Uterus (tissue), 4 donors: Measurements from ENCODE around the gene SH3GL2. TPM values are rescaled to one million over a fixed set of nuclear protein-coding genes. Genes with fewer than 3 reads are reported as not detected.

ENCODE experiments used
- DNase-seq, 2 donors: peaks; one replicate each; pipeline ENCODE4 v3.0.0-alpha.2; 2019 to 2020
- H3K27ac ChIP-seq, 2 donors: fragments of 200-600 bp; sonication (generic); 1 replicate in 1 of 2; 2 replicates in 1 of 2; pipeline ENCODE4 v1.5.1; 2016 to 2018
- H3K27me3 ChIP-seq, 2 donors: fragments of 200-600 bp; sonication (generic); one replicate each; pipeline ENCODE4 v1.5.1; 2018 to 2019; ENCODE audit warnings: control low read depth in 1 of 2
- H3K36me3 ChIP-seq, 2 donors: fragments of 200-600 bp; sonication (generic); one replicate each; pipeline ENCODE4 v1.5.1; 2019; ENCODE audit warnings: control low read depth in 1 of 2
- H3K4me1 ChIP-seq, 2 donors: fragments of 200-600 bp; sonication (generic); one replicate each; pipeline ENCODE4 v1.5.1; 2018 to 2019; ENCODE audit warnings: control low read depth in 1 of 2
- H3K4me3 ChIP-seq, 2 donors: fragments of 200-600 bp; sonication (generic); 1 replicate in 1 of 2; 2 replicates in 1 of 2; pipeline ENCODE4 v1.5.1; 2018 to 2019; ENCODE audit warnings: mild to moderate bottlenecking in 1 of 2
- H3K9me3 ChIP-seq, 2 donors: fragments of 200-600 bp; sonication (generic); one replicate each; pipeline ENCODE4 v1.5.1; 2019; ENCODE audit warnings: control low read depth in 1 of 2
- POLR2A ChIP-seq, 2 donors: fragments of 450-650 bp; IDR thresholded peaks; one replicate each; pipeline ENCODE4 v1.6.1; 2016; ENCODE audit warnings: antibody characterized with exemption in 2 of 2, mild to moderate bottlenecking in 1 of 2, moderate library complexity in 1 of 2
- intact Hi-C: fragments of 100-400 bp; cut with DNase I; formaldehyde crosslinking; loops from one replicate; pipeline ENCODE4 v1.15.1; 2023; ENCODE audit warnings: low total_unique reads
- total RNA-seq, 4 donors: library from RNA; depleted of rRNA in 3 of 4; stranded (reverse); fragments of >200 nt in 3 of 4; gene quantifications; one replicate each; pipeline versions ENCODE4 v1.1.0 to v1.2.4, GENCODE V29; 2014 to 2023
- TF ChIP-seq, protein P1 (sequence below), 4 experiments: fragments of 200-600 bp in 2 of 4; fragments of 450-650 bp in 2 of 4; sonication (generic) in 2 of 4; IDR thresholded peaks; one replicate each; pipeline ENCODE4 v1.5.1; 2016 to 2019; ENCODE audit warnings: antibody characterized with exemption in 4 of 4, mild to moderate bottlenecking in 2 of 4, moderate library complexity in 1 of 4
- donor health status: DM: yes; HTN: yes; CAD: no.

SH3GL2 gene
- total RNA-seq, 4 donors from 2014 or later: 2.4 to 7.0 (median 2.4) TPM; not detected in 1

DNA sequence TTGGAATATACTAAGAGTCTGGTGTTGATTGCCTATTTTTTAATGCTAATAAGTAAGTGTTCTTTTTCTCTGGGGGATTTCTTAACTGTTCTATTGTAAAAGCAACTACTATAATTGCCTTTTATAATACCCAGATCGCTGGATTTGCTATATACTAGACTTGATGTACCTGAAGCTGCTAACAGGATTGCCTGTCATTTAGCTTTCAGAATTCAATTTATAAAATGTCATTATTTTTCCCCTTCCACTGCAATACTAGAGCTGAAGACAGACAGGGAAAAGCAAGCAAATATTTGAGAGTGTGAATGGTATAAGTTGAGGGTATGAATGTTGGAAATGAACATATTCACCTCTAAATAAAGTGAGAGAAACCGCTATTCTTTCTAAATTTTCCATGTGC, 115.5 kb downstream of the SH3GL2 start:
- Histone ChIP-seq H3K9me3 (no peaks in the 10 kb centered on the region), H3K4me3 (no peak overlapping the region), H3K36me3 (no peaks in the 10 kb centered on the region), H3K4me1 (no peaks in the 10 kb centered on the region), H3K27ac (no peak overlapping the region), H3K27me3 (no peaks in the 10 kb centered on the region)
- intact Hi-C loops: no loop called here
- TF ChIP-seq, protein P1, sequence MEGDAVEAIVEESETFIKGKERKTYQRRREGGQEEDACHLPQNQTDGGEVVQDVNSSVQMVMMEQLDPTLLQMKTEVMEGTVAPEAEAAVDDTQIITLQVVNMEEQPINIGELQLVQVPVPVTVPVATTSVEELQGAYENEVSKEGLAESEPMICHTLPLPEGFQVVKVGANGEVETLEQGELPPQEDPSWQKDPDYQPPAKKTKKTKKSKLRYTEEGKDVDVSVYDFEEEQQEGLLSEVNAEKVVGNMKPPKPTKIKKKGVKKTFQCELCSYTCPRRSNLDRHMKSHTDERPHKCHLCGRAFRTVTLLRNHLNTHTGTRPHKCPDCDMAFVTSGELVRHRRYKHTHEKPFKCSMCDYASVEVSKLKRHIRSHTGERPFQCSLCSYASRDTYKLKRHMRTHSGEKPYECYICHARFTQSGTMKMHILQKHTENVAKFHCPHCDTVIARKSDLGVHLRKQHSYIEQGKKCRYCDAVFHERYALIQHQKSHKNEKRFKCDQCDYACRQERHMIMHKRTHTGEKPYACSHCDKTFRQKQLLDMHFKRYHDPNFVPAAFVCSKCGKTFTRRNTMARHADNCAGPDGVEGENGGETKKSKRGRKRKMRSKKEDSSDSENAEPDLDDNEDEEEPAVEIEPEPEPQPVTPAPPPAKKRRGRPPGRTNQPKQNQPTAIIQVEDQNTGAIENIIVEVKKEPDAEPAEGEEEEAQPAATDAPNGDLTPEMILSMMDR (IDR thresholded peaks at IDR 0.05): no peak
- TF ChIP-seq POLR2A (IDR thresholded peaks at IDR 0.05): no peak
- DNase-seq: no peak

DNA sequence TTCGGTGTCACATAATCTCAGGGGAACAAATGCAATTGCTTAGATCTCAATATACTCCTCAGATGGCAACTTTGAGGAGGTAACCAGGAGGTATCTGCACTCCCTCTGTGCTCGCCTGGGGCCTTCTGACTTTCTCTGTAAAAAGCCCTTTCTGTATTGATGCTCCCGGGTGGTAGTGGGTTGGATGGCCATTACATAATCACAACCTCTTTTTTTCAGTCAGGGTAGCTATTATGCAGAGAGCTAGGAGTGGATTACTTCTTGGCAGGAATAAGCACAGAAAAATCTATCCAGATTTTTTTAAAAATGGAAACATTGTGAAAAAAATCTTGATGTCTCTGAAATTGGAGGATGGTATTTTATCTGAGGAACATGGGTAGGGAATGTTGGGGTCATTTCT, 116.6 kb downstream of the SH3GL2 start:
- Histone ChIP-seq H3K4me1 (no peaks in the 10 kb centered on the region), H3K27ac (no peak overlapping the region), H3K4me3 (no peak overlapping the region), H3K27me3 (no peaks in the 10 kb centered on the region), H3K36me3 (no peaks in the 10 kb centered on the region), H3K9me3 (no peaks in the 10 kb centered on the region)
- TF ChIP-seq POLR2A (IDR thresholded peaks at IDR 0.05): no peak
- TF ChIP-seq, protein P1 (IDR thresholded peaks at IDR 0.05): no peak
- DNase-seq: no peak
- intact Hi-C loops: no loop called here

DNA sequence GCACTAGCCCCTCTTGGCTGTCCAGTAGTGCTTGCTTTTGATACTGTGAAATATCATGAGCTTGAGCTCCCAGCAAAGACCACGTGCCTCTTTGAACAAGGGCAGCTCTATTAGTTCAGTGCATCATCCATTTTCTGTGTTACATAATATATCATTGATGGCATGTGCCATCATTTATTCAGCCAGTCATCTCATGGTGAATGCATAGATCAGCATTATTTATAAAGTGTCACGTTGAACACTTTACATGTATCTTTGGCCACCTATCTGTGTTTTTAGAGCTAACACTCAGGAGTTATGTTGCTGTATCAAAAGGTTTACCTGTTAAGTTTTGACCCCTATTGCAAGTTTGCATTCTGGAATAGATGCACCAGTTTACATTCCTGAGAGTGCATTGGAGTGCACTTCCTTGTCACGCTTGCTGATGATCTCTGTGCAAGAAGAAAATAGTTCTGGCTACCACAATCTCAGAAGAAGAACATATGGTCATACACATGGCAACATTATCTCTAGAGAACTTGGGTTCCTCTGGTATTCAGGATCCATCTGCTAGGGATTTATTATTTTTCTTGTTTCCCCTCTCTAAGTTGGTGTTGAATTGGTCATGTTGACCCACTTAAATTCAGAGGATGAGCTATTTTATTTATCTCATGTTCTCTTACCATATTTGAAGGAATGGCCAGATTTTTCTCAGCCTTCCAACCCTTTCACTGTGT, 120.9 kb downstream of the SH3GL2 start:
- H3K4me3 ChIP-seq: no peak overlapping the region
- no peak overlapping the region for H3K27ac ChIP-seq
- no peaks in the 10 kb centered on the region for H3K27me3 ChIP-seq
- no peaks in the 10 kb centered on the region for H3K9me3 ChIP-seq
- no peak for DNase-seq
- no peaks in the 10 kb centered on the region for H3K4me1 ChIP-seq
- H3K36me3 ChIP-seq: no peaks in the 10 kb centered on the region
- intact Hi-C loops: no loop called here
- TF ChIP-seq POLR2A (IDR thresholded peaks at IDR 0.05): no peak

DNA sequence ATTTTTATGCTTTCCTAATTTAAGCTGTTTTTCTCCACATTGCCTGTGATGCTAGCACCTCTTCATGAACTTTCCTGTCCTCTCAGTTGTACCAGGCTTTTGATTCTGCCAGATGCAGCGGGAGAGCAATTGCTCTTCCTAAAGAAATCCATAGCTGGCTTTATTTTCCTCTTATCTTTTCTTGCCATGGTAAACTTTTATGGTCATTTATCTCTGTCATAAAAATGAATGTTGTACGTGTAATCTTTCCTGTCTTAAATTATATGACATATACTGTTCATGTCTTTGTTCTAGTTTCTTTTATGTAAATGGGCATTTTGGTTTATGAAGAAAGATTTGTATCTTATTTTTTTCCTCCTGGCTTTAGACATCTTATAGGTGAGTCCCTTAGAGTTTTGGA, 127.5 kb downstream of the SH3GL2 start:
- no peaks in the 10 kb centered on the region for H3K4me1 ChIP-seq
- H3K27me3 ChIP-seq: no peaks in the 10 kb centered on the region
- no peak overlapping the region for H3K27ac ChIP-seq
- intact Hi-C loops: no loop called here
- no peak for DNase-seq
- H3K36me3 ChIP-seq: no peaks in the 10 kb centered on the region
- H3K9me3 ChIP-seq: no peaks in the 10 kb centered on the region
- H3K4me3 ChIP-seq: no peak overlapping the region
- TF ChIP-seq, protein P1 (IDR thresholded peaks at IDR 0.05): no peak
- no peak for TF ChIP-seq POLR2A (IDR thresholded peaks at IDR 0.05)

DNA sequence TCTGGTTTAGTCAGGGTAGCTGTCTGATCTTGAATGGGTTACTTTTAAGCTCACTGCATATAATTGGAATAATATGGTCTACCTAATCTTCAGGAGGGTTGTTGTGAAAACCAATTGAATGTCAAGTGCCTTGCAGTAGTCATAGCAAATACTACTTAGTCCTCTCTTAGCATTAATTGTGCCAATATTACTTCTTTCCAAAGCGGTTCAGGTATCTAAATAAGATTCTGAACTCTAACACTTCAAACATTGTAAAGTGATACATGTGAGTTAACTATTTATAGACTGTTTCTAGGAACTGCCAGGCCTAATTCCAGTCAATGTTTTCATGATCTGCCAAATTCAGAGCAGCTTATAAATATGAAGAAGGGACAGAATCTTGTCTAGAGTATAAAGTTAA, 140.2 kb downstream of the SH3GL2 start:
- no peaks in the 10 kb centered on the region for H3K36me3 ChIP-seq
- no peak overlapping the region for H3K4me3 ChIP-seq
- H3K27ac ChIP-seq: no peak overlapping the region
- H3K9me3 ChIP-seq: no peaks in the 10 kb centered on the region
- H3K4me1 ChIP-seq: no peaks in the 10 kb centered on the region
- DNase-seq: no peak
- TF ChIP-seq, protein P1 (IDR thresholded peaks at IDR 0.05): no peak
- TF ChIP-seq POLR2A (IDR thresholded peaks at IDR 0.05): no peak
- H3K27me3 ChIP-seq: no peaks in the 10 kb centered on the region
- intact Hi-C loops: no loop called here
